ENCODE data around the gene ADCY1.

The ADCY1 gene

GRCh38 chr7:45576249-45576929 lies 2.2 kb downstream of the ADCY1 start:
- no peak for DNase-seq (ENCODE audit: low read depth in 2 of 2)

- no peak for DNase-seq (ENCODE audit: low read depth in 2 of 2)
These were observed 3.9 kb downstream of the ADCY1 start for GRCh38 chr7:45578022-45578421.

GRCh38 chr7:45578467-45578866 lies 4.3 kb downstream of the ADCY1 start:
- no peak for DNase-seq (ENCODE audit: low read depth in 2 of 2)

- DNase-seq (ENCODE audit: low read depth in 2 of 2) = no peak
These were observed 5.2 kb downstream of the ADCY1 start for GRCh38 chr7:45579391-45579801.

GRCh38 chr7:45580053-45580872 lies 6.1 kb downstream of the ADCY1 start:
- DNase-seq (ENCODE audit: low read depth in 2 of 2) = no peak

- no peak for DNase-seq (ENCODE audit: low read depth in 2 of 2)
These were observed 7.2 kb downstream of the ADCY1 start for GRCh38 chr7:45581271-45581780.

GRCh38 chr7:45582136-45582749 lies 8.1 kb downstream of the ADCY1 start:
- DNase-seq (ENCODE audit: low read depth in 2 of 2) = no peak

- no peak for DNase-seq (ENCODE audit: low read depth in 2 of 2)
These were observed 8.7 kb downstream of the ADCY1 start for GRCh38 chr7:45582868-45583277.

GRCh38 chr7:45583296-45583695 lies 9.1 kb downstream of the ADCY1 start:
- DNase-seq (ENCODE audit: low read depth in 2 of 2) = no peak

GRCh38 chr7:45584261-45585210 lies 10.4 kb downstream of the ADCY1 start:
- no peak for DNase-seq (ENCODE audit: low read depth in 2 of 2)

GRCh38 chr7:45585628-45586027 lies 11.5 kb downstream of the ADCY1 start:
- no peak for DNase-seq (ENCODE audit: low read depth in 2 of 2)

GRCh38 chr7:45586542-45587520 lies 12.7 kb downstream of the ADCY1 start:
- no peak for DNase-seq (ENCODE audit: low read depth in 2 of 2)

- DNase-seq (ENCODE audit: low read depth in 2 of 2) = no peak
These were observed 14.3 kb downstream of the ADCY1 start for GRCh38 chr7:45588466-45588865.

- no peak for DNase-seq (ENCODE audit: low read depth in 2 of 2)
These were observed 14.9 kb downstream of the ADCY1 start for GRCh38 chr7:45589061-45589460.

GRCh38 chr7:45589915-45590678 lies 15.9 kb downstream of the ADCY1 start:
- DNase-seq (ENCODE audit: low read depth in 2 of 2) = no peak

- no peak for DNase-seq (ENCODE audit: low read depth in 2 of 2)
These were observed 16.5 kb downstream of the ADCY1 start for GRCh38 chr7:45590679-45591057.

GRCh38 chr7:45591101-45591906 lies 17.1 kb downstream of the ADCY1 start:
- DNase-seq (ENCODE audit: low read depth in 2 of 2) = no peak

- no peak for DNase-seq (ENCODE audit: low read depth in 2 of 2)
These were observed 18.2 kb downstream of the ADCY1 start for GRCh38 chr7:45592230-45592991.

Measured in stimulated activated CD8-positive, alpha-beta memory T cell treated with anti-CD3 and anti-CD28 coated beads, Interleukin-7, amount 100 ng/mL, for 4 hours (primary cell).